Epithelial cell of prostate (primary cell): Measurements from ENCODE around the gene ECI1.
A peak's percentile ranks its signal among the peaks of the same experiment; 100 is the strongest.

Experiments
- DNase-seq: peaks from one replicate; pipeline ENCODE4 v3.0.0-alpha.2; 2011; ENCODE audit warnings: low read depth, low spot score
- H3K27ac ChIP-seq: fragments of 450-650 bp; 2 replicates; pipeline ENCODE4 v1.5.1; 2017; ENCODE audit warnings: mild to moderate bottlenecking

Gene ECI1

DNA sequence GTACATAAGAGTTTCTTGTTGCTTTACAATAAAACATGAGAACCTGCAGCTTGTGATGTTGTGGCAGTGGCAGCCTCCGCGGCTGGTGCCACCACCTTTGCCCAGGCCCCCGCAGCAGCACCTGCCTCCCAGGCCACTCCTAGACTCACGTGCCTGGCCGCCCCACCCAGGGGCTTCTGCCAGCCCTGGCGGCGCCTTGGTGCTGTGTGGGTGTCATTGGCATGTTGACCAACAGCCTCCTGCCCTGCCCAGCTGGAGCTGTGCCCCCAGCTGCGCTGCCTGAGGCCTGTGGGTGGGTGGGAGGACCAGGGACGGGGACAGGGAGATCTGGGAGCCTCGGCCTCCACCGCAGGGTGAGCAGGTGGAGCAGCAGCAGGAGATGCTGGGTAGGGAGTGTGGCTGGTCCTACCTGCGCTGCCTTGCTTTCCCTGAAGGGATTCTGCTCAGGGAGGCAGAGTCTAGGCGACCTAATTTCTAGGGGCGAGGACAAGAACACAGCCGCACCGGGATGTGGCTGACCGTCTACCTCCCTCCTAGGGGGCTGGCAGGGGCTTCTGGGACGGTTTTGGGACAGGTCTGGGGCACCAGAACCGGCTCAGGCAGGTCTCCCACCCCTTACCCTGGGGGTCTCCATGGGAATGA lies 15.6 kb downstream of the ECI1 start:
- DNase-seq, result no peak
- no peak overlapping the region for H3K27ac ChIP-seq

DNA sequence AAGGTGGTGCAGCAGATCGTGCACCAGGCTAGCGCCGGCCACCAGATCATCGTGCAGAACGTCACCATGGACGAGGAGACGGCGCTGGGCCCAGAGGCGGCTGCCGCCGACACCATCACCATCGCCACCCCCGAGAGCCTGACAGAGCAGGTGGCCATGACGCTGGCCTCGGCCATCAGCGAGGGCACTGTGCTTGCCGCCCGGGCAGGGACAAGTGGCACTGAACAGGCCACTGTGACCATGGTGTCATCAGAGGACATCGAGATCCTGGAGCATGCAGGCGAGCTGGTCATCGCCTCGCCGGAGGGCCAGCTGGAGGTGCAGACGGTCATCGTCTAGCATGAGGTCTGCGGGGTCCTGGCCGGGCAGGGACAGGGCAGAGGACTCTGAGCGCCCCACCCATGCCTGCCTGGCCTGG lies 16.1 kb downstream of the ECI1 start:
- DNase-seq, result no peak
- no peak overlapping the region for H3K27ac ChIP-seq

DNA sequence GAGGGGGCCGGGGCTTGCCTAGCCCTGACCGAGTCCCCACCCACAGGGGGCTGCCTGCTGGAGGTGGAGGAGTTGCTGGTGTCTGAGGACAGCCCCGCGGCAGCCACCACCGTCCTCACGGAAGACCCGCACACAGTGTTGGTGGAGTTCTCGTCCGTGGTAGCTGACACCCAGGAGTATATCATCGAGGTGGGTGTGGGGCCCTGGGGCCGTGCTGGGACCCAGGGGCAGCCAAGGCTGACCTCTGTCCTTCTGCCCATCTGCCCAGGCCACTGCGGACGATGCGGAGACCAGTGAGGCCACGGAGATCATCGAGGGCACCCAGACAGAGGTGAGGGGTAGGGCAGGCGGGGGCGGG lies 16.6 kb downstream of the ECI1 start:
- DNase-seq, result no peak
- H3K27ac ChIP-seq, result no peak overlapping the region

DNA sequence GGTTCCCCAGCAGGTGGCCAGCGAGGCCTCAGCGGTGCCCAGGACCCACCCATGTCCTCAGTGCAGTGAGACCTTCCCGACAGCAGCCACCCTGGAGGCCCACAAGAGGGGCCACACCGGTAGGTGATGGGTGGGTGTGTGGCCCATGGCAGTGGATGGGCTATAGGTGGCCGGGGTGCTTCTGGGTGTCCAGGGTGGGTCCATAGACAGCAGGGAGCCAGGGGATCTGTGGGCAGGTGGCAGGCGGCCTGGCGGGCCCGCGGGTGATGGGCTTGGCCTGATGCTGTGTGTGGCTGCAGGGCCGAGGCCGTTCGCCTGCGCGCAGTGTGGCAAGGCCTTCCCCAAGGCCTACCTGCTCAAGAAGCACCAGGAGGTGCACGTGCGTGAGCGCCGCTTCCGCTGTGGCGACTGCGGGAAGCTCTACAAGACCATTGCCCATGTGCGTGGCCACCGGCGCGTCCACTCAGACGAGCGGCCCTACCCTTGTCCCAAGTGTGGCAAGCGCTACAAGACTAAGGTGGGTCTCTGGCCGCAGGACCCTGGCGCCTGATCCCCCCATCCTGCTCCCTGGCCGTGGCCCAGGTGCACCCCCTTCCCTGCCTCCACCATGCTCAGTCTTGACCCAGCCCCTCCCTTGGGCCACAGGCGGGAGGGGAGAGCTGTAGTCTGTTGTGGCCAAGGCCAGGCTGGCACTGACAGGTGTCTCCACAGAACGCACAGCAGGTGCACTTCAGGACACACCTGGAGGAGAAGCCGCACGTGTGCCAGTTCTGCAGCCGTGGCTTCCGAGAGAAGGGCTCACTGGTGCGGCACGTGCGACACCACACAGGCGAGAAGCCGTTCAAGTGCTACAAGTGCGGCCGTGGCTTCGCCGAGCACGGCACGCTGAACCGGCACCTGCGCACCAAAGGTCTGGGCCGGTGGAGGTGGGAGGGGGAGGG lies 17.2 kb downstream of the ECI1 start:
- no peak for DNase-seq
- no peak overlapping the region for H3K27ac ChIP-seq

DNA sequence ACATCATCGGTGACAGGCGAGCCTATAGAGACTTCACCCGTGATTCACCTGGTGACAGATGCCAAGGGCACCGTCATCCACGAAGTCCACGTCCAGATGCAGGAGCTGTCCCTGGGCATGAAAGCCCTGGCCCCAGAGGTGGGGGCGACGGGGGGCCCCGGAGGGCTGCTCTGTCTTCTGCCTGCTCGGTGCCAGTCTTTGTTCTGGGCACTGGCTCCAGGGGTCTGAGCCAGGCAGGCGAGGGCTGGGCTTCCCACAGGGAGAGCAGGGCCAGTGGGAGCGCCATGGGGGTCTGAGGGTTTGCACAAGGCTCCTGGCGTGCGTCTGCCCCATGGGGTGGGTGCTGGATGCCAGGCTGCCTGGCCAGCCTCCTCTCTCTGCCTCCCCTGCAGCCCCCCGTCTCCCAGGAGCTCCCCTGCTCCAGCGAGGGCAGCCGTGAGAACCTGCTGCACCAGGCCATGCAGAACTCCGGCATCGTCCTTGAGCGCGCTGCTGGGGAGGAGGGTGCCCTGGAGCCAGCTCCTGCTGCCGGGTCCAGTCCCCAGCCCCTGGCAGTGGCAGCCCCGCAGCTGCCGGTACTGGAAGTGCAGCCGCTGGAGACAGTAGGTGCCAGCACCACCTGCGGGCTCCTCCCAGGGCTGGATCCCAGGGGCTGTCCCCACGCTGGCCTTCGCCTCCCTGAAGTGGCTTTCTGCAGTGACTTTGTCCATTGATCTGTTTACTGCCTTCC lies 18.2 kb downstream of the ECI1 start:
- H3K27ac ChIP-seq, result no peak overlapping the region
- no peak for DNase-seq

DNA sequence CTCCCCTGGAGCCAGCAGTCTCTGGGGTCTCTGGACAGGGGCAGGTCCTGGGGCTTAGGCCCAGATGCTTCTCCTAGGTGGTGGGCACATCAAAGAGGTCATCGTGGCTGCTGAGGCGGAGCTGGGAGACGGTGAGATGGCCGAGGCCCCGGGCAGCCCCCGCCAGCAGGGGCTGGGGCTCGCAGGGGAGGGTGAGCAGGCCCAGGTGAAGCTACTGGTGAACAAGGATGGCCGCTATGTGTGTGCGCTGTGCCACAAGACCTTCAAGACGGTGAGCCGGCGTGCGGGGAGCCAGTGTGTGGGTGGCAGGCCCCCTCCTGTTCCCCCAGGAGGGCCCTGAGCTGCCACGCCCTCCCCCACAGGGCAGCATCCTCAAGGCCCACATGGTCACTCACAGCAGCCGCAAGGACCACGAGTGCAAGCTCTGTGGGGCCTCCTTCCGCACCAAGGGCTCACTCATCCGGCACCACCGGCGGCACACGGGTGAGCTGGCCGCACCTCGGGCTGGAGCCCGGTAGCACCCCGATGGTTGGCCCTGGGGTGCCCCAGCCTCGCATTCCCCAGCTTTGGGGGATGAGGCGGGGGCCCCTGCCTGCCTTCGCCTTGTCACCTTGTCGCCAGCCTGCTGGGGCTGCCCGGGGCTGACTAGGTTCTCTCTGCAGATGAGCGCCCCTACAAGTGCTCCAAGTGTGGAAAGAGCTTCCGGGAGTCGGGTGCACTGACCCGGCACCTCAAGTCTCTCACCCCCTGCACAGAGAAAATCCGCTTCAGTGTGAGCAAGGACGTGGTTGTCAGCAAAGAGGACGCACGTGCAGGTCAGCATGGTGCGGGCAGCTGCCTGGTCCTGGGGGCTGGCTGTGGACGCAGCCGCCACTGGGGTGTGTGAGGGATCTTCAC lies 19.0 kb downstream of the ECI1 start:
- no peak for DNase-seq
- no peak overlapping the region for H3K27ac ChIP-seq

DNA sequence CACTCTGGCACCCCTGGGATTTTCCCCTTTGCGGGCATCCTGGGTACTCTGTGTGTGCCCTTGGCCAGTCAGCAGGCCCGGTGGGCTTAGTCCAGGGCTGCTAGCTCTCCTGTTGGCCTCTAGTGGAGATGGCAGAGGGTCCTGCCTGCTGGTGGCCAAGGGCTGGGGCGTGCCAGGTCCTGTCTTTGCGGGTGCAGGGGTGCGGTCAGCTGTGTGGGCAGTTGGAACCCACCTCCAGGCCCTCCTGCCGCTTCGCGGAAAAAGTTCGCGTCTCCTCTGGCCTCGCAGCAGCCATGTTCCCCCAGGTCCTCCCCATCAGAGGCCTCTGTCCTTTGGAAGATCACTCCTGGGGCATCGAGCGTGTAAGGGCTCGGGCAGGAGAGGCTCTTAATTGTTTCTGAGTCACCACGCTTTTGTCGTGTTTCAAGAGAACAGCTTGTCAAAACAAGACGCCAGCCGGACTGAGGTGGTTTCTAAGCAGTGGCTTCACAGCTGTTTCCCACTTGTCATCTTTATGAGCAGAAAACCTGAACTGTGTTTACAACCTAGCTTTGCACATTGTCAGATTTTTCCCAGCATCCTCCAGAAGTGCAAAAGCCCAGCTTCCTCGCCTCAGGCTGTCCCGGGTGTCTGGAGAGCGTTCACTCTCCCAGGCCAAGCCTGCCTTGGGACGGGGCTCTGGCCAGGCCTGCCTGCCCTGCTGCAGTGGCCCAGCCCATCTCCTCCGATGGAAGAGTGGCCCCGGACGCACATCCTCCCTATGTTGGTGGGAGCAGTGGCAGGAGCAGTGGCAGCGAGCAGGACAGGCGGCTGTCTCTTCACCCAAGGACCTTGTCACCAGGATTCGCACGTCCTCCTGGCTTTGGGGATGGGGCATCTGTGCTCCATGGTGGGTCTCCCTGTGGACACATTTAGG lies 20.1 kb downstream of the ECI1 start:
- no peak overlapping the region for H3K27ac ChIP-seq
- DNase-seq, result peak; percentile 37

DNA sequence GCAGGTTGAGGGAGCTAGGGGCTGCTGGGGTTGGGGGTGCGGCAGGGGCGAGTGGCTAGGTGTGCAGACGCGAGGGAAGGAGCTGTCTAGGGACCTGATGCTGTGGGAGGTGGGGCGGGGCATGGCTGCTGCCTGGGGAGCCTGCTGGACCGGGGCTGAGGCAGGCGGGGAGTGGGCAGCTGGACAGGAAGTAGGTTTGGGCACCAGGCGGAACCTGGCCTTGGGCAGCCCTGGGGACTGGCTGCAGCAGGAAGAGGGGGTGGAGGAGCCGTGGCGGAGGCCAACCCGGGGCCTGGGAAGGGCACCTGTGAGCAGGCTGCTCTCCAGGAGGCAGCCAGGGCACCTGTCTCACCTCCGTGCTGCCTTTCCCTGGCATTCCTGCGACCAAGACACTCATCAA lies 21.0 kb downstream of the ECI1 start:
- no peak for DNase-seq

DNA sequence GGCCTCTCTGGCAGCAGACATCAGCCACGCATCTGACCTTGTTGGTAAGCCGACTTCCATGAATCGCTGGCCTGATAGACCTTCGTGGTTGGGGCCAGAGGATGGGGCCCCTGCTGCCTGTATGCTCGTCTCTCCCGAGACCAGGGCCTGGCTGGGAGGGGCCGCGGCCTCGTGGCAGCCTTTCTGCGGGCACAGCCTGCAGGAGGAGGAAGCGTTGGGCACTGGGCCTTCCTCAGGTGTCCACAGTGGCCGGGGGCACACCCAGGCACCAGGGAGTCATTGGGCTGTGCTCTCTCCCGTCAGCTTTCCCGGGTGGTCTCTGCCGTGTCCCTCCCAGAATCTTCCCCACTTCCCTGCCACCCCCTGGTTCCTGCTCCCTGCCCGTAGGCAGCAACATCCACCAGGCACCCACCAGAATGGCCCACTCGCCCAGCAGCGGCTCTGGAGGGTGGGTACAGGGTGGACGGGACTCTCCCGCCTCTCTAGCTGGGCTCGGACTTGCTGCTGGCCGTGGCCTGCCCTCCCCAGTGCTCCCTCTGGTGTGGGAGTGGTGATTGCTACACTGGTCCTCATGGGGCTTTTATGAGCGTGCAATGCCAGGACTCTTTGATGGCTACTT lies 21.6 kb downstream of the ECI1 start:
- H3K27ac ChIP-seq, result no peak overlapping the region
- DNase-seq, result no peak

More for the DNA sequence above, 21.0 kb downstream of the ECI1 start:
- no peak overlapping the region for H3K27ac ChIP-seq

DNA sequence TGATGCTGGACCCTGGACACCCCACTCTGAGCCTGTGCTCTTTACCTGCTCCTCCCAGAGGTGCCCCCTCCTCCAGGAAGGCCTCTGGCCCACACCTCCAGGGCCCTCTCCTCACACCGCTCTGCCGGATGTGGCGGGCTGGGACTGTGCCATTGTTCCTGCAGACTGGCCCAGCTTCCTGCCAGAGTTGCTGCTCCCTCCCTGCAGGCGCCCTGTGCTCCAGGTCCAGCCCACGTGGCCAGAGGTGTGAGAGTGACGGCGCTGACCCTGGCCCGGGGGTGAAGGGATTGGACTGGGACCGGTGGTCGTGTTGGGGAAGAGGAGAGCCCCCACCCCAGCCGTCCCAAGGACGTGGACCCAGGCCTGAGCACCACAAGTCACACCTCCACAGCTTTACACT lies 22.3 kb downstream of the ECI1 start:
- DNase-seq, result no peak
- H3K27ac ChIP-seq, result no peak overlapping the region

DNA sequence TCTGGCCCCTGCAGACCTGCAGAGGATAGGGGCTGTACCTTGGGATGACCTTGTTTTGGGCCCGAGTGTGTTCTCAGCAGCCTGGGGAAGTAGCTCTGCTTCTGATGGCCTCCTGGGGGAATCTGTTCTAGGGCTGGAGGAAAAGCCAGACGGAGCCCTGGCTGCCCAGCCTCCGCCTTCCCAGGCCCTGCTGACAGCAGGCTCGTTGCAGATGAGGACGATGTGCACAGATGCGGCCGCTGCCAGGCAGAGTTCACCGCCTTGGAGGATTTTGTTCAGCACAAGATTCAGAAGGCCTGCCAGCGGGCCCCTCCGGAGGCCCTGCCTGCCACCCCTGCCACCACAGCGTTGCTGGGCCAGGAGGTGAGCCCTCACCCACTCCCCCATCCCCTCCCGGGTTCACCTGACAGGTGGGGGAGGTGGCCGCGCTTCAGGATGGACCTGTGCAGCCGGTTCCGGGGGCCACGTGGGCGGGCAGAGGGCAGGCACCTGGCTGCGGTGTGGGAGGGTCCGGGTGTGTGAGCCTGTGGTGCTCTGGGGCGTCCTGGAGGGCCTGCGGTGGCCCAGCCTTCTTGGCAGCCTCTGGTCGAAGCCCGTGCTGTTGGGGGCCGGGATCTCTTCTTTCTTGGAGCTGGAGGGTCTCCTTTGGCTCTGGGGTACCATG lies 23.1 kb downstream of the ECI1 start:
- no peak overlapping the region for H3K27ac ChIP-seq
- no peak for DNase-seq

DNA sequence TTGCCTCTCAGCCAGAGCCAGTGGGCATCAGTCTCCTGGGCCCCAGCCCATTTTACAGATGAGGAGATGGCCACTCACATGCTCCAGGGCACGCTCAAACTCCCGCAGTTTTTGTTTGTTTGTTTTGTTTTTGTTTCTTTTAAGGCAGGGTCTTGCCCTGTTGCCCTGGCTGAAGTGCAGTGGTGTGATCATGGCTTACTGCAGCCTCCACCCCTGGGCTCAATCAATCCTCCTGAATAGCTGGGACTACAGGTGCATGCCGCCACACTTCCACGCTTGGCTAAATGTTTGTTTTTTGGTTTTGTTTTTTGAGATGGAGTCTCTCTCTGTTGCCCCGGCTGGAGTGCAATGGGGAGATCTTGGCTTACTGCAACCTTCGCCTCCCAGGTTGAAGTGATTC lies 24.5 kb downstream of the ECI1 start:
- H3K27ac ChIP-seq, result no peak overlapping the region
- DNase-seq, result no peak

DNA sequence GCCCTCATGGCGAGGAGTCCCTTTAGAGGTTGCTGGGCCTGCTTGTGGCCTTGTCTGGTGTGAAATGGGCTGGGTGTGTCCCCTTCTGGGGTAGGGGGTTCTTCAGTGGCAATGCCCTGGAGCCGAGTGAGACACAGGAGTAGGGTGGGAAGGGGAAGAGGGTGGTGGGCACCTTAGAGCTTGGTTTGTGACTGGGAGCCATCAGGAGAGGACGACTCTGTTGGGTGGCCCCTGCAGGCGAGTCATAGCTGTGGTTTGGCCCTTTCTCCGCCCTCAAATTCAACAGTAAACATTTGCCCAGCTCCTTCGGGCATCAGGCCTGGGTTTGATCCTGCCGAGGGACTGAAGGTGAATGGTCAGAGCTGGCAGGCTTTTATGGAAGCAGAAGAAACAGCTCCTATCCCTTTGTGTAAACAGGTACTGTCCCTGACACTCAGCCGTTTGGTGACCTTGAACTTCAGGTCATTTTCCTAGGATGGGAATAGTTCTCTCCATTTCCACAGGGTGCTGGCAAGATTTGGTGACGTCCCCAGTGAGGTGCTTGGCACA lies 25.1 kb downstream of the ECI1 start:
- DNase-seq, result no peak
- no peak overlapping the region for H3K27ac ChIP-seq

DNA sequence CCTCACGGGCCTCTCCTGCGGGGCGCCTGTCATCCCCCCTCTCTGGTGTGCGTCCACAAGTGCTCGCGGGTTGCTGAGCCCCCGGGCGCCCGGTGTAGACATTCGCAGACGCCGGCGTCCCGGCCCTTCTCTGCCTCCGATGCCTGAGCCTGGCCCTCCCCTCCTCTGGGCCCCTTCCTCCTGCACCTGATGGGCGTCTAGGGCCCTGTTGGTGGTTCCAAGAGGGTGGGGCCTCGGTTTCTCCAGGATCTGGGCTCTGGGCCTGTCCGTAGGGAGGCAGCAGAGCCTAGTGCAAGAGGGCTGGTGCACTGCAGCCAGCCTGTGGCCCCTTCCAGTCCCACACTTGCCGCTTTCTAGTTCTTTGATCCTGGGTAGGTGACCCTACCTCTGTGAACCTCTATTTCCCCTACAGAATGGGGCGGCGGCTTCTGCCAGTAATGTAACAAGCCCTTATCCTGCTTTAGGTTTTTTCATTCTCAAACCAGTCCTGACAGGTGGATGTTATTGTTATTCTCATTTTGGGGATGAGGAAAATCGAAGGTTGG lies 27.4 kb downstream of the ECI1 start:
- no peak for DNase-seq

DNA sequence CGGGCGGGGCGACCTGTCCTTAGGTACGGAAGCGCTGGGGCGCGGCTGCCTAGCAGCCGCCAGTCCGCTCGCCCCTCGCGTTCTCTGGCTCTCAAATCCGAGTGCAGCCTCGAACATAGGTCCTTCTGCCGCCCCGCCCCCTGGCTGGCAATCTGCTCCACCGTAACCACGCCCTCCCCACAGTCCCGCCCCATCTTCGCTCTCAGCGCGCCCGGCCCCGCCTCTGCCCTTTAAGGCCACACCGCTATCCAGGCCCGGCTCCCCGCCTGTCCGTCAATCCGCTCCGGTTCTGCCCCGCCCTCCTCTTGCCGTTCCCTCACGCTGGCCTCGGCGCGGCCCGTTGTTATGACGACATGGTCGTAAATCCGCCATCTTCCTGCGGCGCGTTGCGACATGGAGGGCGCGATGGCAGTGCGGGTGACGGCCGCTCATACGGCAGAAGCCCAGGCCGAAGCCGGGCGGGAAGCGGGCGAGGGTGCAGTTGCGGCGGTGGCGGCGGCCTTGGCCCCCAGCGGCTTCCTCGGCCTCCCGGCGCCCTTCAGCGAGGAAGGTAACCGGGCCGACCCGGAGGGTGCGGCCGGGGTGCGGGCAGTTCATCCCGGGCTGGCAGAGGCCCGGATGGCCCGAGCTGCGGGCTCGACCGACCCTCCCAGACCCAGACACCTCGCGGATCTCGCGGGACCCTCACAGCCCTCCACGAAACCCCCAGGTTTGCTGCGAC lies 28.0 kb downstream of the ECI1 start, which contains the start of gene E4F1:
E4F1 (plus strand) TSS at position 371 of the 721 bp plus-strand sequence; CDS start at position 394, 23 bp downstream.
- H3K27ac ChIP-seq, result peak within 1 kb of the TSS; percentile 73

More for the DNA sequence above, 27.4 kb downstream of the ECI1 start:
- peak overlapping the region; percentile 73 for H3K27ac ChIP-seq

DNA sequence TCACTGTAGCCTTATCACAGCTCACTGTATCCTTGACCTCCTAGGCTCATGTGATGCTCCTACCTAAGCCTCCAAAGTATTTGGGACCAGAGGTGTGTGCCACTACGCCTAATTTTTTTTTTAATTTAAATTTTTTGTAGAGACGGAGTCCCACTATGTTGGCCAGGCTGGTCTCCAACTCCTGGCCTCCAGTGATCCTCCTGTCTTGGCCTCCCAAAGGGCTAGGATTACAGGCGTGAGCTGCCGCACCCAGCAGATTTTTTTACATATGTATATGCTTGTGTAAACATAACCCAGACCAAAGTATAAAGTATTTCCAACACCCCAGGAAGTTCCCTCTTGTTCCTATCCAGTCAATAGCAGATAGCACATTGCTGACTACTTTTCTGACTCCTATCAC lies 35.1 kb downstream of the ECI1 start:
- H3K27ac ChIP-seq, result no peak overlapping the region
- no peak for DNase-seq

More for the DNA sequence above, 28.0 kb downstream of the ECI1 start, which contains the start of gene E4F1:
- peak; percentile 97 for DNase-seq

DNA sequence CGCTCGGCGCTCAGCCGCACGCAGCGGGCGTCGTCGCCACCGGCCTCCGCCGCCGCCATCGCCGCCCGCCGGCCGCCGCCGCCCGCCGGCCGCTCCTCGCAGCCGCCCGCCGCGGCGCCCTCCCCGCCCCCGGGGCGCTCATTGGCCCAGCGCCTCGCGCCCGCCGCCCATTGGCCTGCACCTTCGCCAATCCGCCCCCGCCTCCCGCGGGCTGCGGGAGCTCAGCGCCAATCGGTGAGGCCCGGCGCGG lies 36.7 kb downstream of the ECI1 start, which contains the start of gene PGP:
PGP (minus strand) TSS at position 122 of the 250 bp plus-strand sequence; CDS start at position 59, 63 bp downstream.
- no peak for DNase-seq
- peak within 1 kb of the TSS; percentile 82 for H3K27ac ChIP-seq
